Calu3 (cell line): ENCODE data around the gene MICAL3. TPM values are rescaled to one million over a fixed set of nuclear protein-coding genes. Genes with fewer than 3 reads are reported as not detected.

Experiments used
- BruUV-seq: library from RNA; stranded (reverse); fragments of 400-500 nt; replicated peaks from 2 replicates; lab custom pipeline; 2021; lab: Mats Ljungman, UMichigan
- CTCF ChIA-PET: fragments of 300-600 bp; sonication (Branson Sonifier 250); formaldehyde crosslinking; loops from one replicate; lab custom pipeline; 2022; ENCODE audit warnings: antibody characterized with exemption; lab: Charles Lee
- DNase-seq: peaks from one replicate; pipeline ENCODE4 v3.0.0; 2022
- H3K27ac Mint-ChIP-seq: one replicate; pipeline ENCODE4 v1.8.0; 2022; ENCODE audit warnings: mixed read lengths; ENCODE audit not compliant: unreplicated experiment
- H3K27me3 Mint-ChIP-seq: one replicate; pipeline ENCODE4 v1.8.0; 2022; ENCODE audit warnings: mixed read lengths; ENCODE audit not compliant: unreplicated experiment
- H3K36me3 Mint-ChIP-seq: one replicate; pipeline ENCODE4 v1.8.0; 2022; ENCODE audit warnings: mild to moderate bottlenecking, moderate library complexity, mixed read lengths; ENCODE audit not compliant: insufficient read depth, unreplicated experiment
- H3K4me1 Mint-ChIP-seq: one replicate; pipeline ENCODE4 v1.8.0; 2022; ENCODE audit warnings: mild to moderate bottlenecking, low read depth, mixed read lengths; ENCODE audit not compliant: unreplicated experiment
- H3K4me3 Mint-ChIP-seq: one replicate; pipeline ENCODE4 v1.8.0; 2022; ENCODE audit warnings: mild to moderate bottlenecking, low read depth, moderate library complexity, mixed read lengths; ENCODE audit not compliant: unreplicated experiment
- H3K9me3 Mint-ChIP-seq: one replicate; pipeline ENCODE4 v1.8.0; 2022; ENCODE audit warnings: low read depth, mixed read lengths; ENCODE audit not compliant: unreplicated experiment
- CTCF ChIP-seq: fragments of 200-600 bp; IDR thresholded peaks from one replicate; pipeline ENCODE4 v1.8.0; 2022; ENCODE audit warnings: antibody characterized with exemption; ENCODE audit not compliant: unreplicated experiment
- intact Hi-C: fragments of 100-400 bp; cut with micrococcal nuclease; formaldehyde crosslinking; loops from one replicate; pipeline ENCODE4 v1.10.0; 2022; ENCODE audit not compliant: unreplicated experiment
- total RNA-seq: library from RNA; stranded (reverse); gene quantifications from 2 replicates; pipeline ENCODE4 v1.2.3, GENCODE V29; 2022

MICAL3 gene
- total RNA-seq, 1 experiment from 2014 or later: 60.6 TPM

- no peak for TF ChIP-seq CTCF
- CTCF ChIA-PET: no interaction called here
- Mint-ChIP-seq H3K9me3 (no peaks in the 10 kb centered on the region), H3K4me1 (no peaks in the 10 kb centered on the region), H3K27ac (no peak overlapping the region), H3K36me3 (peaks cover 6% of the 10 kb centered on the region), H3K27me3 (no peaks in the 10 kb centered on the region), H3K4me3 (no peak overlapping the region)
- BruUV-seq: no TSS peak
- no peak for DNase-seq
- intact Hi-C loops: no loop called here
Observed at GRCh38 chr22:17861909-17862308, 162.5 kb downstream of the MICAL3 start.

- TF ChIP-seq CTCF: no peak
- H3K4me3 Mint-ChIP-seq: no peak overlapping the region
- DNase-seq: no peak
- no peaks in the 10 kb centered on the region for H3K27me3 Mint-ChIP-seq
- H3K27ac Mint-ChIP-seq: peak overlapping the region; percentile 27
- H3K9me3 Mint-ChIP-seq: no peaks in the 10 kb centered on the region
- H3K36me3 Mint-ChIP-seq: peaks cover 6% of the 10 kb centered on the region
- no TSS peak for BruUV-seq
- no peaks in the 10 kb centered on the region for H3K4me1 Mint-ChIP-seq
- CTCF ChIA-PET: no interaction called here
- intact Hi-C loops: no loop called here
Observed at GRCh38 chr22:17860220-17860965, 164.0 kb downstream of the MICAL3 start.

- H3K27me3 Mint-ChIP-seq: no peaks in the 10 kb centered on the region
- TF ChIP-seq CTCF: no peak
- H3K4me3 Mint-ChIP-seq: no peak overlapping the region
- no peaks in the 10 kb centered on the region for H3K9me3 Mint-ChIP-seq
- no peak overlapping the region for H3K27ac Mint-ChIP-seq
- no peaks in the 10 kb centered on the region for H3K36me3 Mint-ChIP-seq
- BruUV-seq: no TSS peak
- intact Hi-C loops: no loop called here
- CTCF ChIA-PET: interaction anchor here (0.8 kb wide), 1 partner anchor 218 kb away, joined by 3 read pairs; no protein-coding TSS in a partner anchor
- H3K4me1 Mint-ChIP-seq: no peaks in the 10 kb centered on the region
- no peak for DNase-seq
Observed at GRCh38 chr22:17858033-17858432, 166.3 kb downstream of the MICAL3 start.

- Mint-ChIP-seq H3K27ac (no peak overlapping the region), H3K9me3 (no peaks in the 10 kb centered on the region), H3K36me3 (no peaks in the 10 kb centered on the region), H3K27me3 (no peaks in the 10 kb centered on the region), H3K4me1 (no peaks in the 10 kb centered on the region), H3K4me3 (no peak overlapping the region)
- DNase-seq: no peak
- TF ChIP-seq CTCF: no peak
- intact Hi-C loops: no loop called here
- no TSS peak for BruUV-seq
- CTCF ChIA-PET: no interaction called here
Observed at GRCh38 chr22:17855572-17856290, 168.6 kb downstream of the MICAL3 start.
